Bronchial epithelial cell (primary cell): ENCODE data around the gene EP400. TPM values are rescaled to one million over a fixed set of nuclear protein-coding genes. Genes with fewer than 3 reads are reported as not detected.

Experiments
- DNase-seq: peaks from one replicate; pipeline ENCODE4 v3.0.0-alpha.2; 2010; ENCODE audit warnings: low read depth
- FAIRE-seq: peaks from 2 replicates; lab custom pipeline; 2011; peaks lifted over from hg19 to GRCh38; lab: Jason Lieb, UNC
- H3K27me3 ChIP-seq: 2 replicates; pipeline ENCODE4 v1.5.1; 2011; ENCODE audit warnings: low read length; ENCODE audit not compliant: control insufficient read depth, insufficient read depth
- H3K36me3 ChIP-seq: 2 replicates; pipeline ENCODE4 v1.5.1; 2011; ENCODE audit warnings: low read length; ENCODE audit not compliant: control insufficient read depth, insufficient read depth
- H3K4me3 ChIP-seq: 2 replicates; pipeline ENCODE4 v1.5.1; 2011; ENCODE audit warnings: mild to moderate bottlenecking, low read depth, low read length, control low read depth
- total RNA-seq: library from RNA; depleted of rRNA; stranded (reverse); fragments of >200 nt; gene quantifications from 2 replicates; pipeline ENCODE4 v1.2.1, GENCODE V29; 2014
- TF ChIP-seq, protein P1 (sequence below): IDR thresholded peaks from 2 replicates; pipeline ENCODE4 v1.5.1; 2011; ENCODE audit warnings: mild to moderate bottlenecking, moderate library complexity, low read length, control low read depth, inconsistent platforms; ENCODE audit not compliant: insufficient read depth, severe bottlenecking

Gene EP400
- total RNA-seq, 1 donor from 2014 or later: 5.8 TPM

- H3K4me3 ChIP-seq: no peak overlapping the region
- FAIRE-seq (no peak), DNase-seq (no peak)
- no peaks in the 10 kb centered on the region for H3K27me3 ChIP-seq
- TF ChIP-seq, protein P1, sequence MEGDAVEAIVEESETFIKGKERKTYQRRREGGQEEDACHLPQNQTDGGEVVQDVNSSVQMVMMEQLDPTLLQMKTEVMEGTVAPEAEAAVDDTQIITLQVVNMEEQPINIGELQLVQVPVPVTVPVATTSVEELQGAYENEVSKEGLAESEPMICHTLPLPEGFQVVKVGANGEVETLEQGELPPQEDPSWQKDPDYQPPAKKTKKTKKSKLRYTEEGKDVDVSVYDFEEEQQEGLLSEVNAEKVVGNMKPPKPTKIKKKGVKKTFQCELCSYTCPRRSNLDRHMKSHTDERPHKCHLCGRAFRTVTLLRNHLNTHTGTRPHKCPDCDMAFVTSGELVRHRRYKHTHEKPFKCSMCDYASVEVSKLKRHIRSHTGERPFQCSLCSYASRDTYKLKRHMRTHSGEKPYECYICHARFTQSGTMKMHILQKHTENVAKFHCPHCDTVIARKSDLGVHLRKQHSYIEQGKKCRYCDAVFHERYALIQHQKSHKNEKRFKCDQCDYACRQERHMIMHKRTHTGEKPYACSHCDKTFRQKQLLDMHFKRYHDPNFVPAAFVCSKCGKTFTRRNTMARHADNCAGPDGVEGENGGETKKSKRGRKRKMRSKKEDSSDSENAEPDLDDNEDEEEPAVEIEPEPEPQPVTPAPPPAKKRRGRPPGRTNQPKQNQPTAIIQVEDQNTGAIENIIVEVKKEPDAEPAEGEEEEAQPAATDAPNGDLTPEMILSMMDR: no peak
- H3K36me3 ChIP-seq: peaks cover 24% of the 10 kb centered on the region
Observed at GRCh38 chr12:132053338-132054330, 103.9 kb downstream of the EP400 start.

DNA sequence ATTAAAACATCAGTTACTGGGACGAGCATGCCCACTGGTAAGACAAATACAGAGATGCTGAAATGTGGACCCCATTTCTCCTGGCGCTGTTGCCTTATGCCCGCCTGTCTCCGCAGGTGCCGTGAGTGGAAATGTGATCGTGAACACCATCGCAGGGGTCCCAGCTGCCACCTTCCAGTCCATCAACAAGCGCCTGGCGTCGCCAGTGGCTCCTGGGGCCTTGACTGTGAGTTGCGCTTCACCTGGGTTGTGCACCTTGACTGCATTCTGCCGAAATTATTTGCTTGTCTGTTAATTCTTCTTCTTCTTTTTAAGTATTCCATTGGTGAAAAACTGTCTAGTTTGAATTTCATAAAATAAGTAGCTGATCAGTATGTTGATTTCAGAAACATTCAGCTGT is 105.2 kb downstream of the EP400 start:
- TF ChIP-seq, protein P1: no peak
- DNase-seq (no peak), FAIRE-seq (no peak)
- H3K27me3 ChIP-seq: no peaks in the 10 kb centered on the region
- H3K4me3 ChIP-seq: no peak overlapping the region
- peaks cover 20% of the 10 kb centered on the region for H3K36me3 ChIP-seq

- Histone ChIP-seq H3K36me3 (peaks cover 18% of the 10 kb centered on the region), H3K4me3 (no peak overlapping the region), H3K27me3 (no peaks in the 10 kb centered on the region)
- DNase-seq (no peak), FAIRE-seq (no peak)
- TF ChIP-seq, protein P1: no peak
Observed at GRCh38 chr12:132055535-132056096, 105.9 kb downstream of the EP400 start.

GRCh38 chr12:132056320-132056719 is 106.6 kb downstream of the EP400 start:
- no peak for FAIRE-seq
- Histone ChIP-seq H3K4me3 (no peak overlapping the region), H3K36me3 (peaks cover 17% of the 10 kb centered on the region), H3K27me3 (no peaks in the 10 kb centered on the region)
- TF ChIP-seq, protein P1: no peak
- no peak for DNase-seq

DNA sequence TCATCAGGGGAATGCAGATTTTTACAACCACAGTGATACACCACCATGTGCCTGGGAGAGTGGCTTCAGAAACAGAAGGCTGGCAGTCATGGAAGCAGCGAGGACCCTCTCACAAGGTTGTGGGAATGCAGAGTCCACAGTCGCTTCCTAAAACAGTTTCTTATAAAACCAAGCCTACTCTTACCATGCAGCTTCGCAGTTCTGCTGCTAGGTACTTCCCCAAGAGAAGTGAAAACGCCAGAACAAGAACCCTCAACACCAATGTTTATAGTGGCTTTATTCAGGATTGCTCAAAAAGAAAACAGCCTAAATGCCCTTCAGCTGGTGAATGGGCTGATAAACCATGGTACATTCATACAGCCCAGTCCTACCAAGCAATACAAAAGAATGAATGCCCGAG is 107.2 kb downstream of the EP400 start:
- H3K36me3 ChIP-seq: peaks cover 17% of the 10 kb centered on the region

More for the DNA sequence above, 107.2 kb downstream of the EP400 start:
- H3K27me3 ChIP-seq: no peaks in the 10 kb centered on the region
- FAIRE-seq (no peak), DNase-seq (no peak)
- no peak overlapping the region for H3K4me3 ChIP-seq
- TF ChIP-seq, protein P1: no peak
